SK-N-MC (cell line): ENCODE data around the gene TDRD1.

ENCODE experiments used
- EZH2 ChIP-seq: fragments of 200-600 bp; sonication (generic); IDR thresholded peaks from one replicate; pipeline ENCODE4 v1.6.1; 2017; ENCODE audit warnings: antibody characterized with exemption
- FOXP2 ChIP-seq: optimal IDR thresholded peaks from 2 replicates; pipeline ENCODE3; 2011; ENCODE audit warnings: mild to moderate bottlenecking, moderate library complexity; ENCODE audit not compliant: insufficient read depth; ENCODE audit errors: extremely low read length, control extremely low read depth
- POLR2AphosphoS5 ChIP-seq: IDR thresholded peaks from 2 replicates; pipeline ENCODE4 v1.6.1; 2012; ENCODE audit warnings: mild to moderate bottlenecking, low read depth, low read length, borderline replicate concordance

DNA sequence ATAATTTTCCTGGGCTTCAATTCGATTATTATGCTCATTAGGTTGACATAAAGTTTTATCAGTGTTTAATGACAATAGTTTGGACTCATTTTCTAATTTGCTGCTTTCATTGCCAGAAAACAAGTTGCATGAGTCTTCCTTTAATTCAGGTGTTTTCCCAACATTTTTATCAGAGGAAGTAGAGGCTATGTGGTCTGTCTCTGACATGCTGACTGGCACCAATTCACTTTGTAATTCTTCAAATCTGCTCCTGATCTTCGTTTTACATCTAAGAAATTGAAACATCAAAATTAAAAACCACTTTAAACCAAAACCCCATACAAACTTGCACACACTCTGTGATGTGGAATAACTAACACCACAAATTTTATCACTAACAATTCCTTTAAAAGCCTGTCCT, 16.1 kb upstream of the TDRD1 start:
- TF ChIP-seq POLR2AphosphoS5 = no peak
- no peak for TF ChIP-seq EZH2
- no peak for TF ChIP-seq FOXP2
